Measurements from ENCODE around the gene ABHD17A. TPM values are rescaled to one million over a fixed set of nuclear protein-coding genes. Genes with fewer than 3 reads are reported as not detected.

ABHD17A gene
- total and polyA plus RNA-seq, 2 of the 8 experiments (the other 6 are each of a cell fraction or from before 2014, with no cell fraction given): 41.2 to 87.4 TPM

- no peak for TF ChIP-seq CHD7 (IDR thresholded peaks at IDR 0.05; ENCODE audit: insufficient replicate concordance, low read length)
- TF ChIP-seq ASH2L (IDR thresholded peaks at IDR 0.05; ENCODE audit: low read length): no peak
- no peak for TF ChIP-seq TBP (IDR thresholded peaks at IDR 0.05; ENCODE audit: low read depth, low read length)
- no peak for TF ChIP-seq CHD2 (IDR thresholded peaks at IDR 0.05; ENCODE audit: low read length)
- TF ChIP-seq GTF2F1 (IDR thresholded peaks at IDR 0.05; ENCODE audit: borderline replicate concordance, low read depth, low read length): no peak
- TF ChIP-seq FOSL1 (IDR thresholded peaks at IDR 0.05; ENCODE audit: insufficient read depth, low read depth, low read length): no peak
- TF ChIP-seq JUN (IDR thresholded peaks at IDR 0.05; ENCODE audit: low read depth, low read length): no peak
- TF ChIP-seq CREB1 (IDR thresholded peaks at IDR 0.05): no peak; the same call in 1 of the 2 replicates
- TF ChIP-seq ZNF274 (IDR thresholded peaks at IDR 0.05; ENCODE audit: borderline replicate concordance, extremely low read depth, low read length): no peak
- TF ChIP-seq MAX (IDR thresholded peaks at IDR 0.05): peak; percentile 60; the same call in 1 of the 2 replicates
Observed at GRCh38 chr19:1862424-1863327, 22.6 kb downstream of the ABHD17A start (continued).
